Lung (tissue), 12 donors: ENCODE results near the gene EYA4. TPM values are rescaled to one million over a fixed set of nuclear protein-coding genes. Genes with fewer than 3 reads are reported as not detected.

Experiments
- ATAC-seq: fragments of 200-7000 bp; cut with Tn5 transposase; one replicate; pipeline ENCODE4 v1.9.1; 2020; ENCODE audit warnings: moderate number of reproducible peaks; ENCODE audit not compliant: insufficient read depth, low FRiP score
- DNase-seq, 3 donors: peaks; one replicate each; pipeline ENCODE4 v3.0.0-alpha.2; 2013 to 2017
- H3K27ac ChIP-seq, 2 donors: one replicate each; pipeline ENCODE4 v1.5.1; 2013; ENCODE audit warnings: mild to moderate bottlenecking in 2 of 2, moderate library complexity in 2 of 2, control low read depth in 1 of 2, inconsistent platforms in 1 of 2, low read depth in 1 of 2, low read length in 1 of 2
- H3K27me3 ChIP-seq, 3 donors: one replicate each; pipeline ENCODE4 v1.5.1; 2013; ENCODE audit warnings: low read length in 2 of 3; ENCODE audit not compliant: control insufficient read depth in 3 of 3, insufficient read depth in 3 of 3
- H3K36me3 ChIP-seq, 4 donors: one replicate each; pipeline ENCODE4 v1.5.1; 2013; ENCODE audit warnings: low read length in 4 of 4, mild to moderate bottlenecking in 1 of 4, moderate library complexity in 1 of 4; ENCODE audit not compliant: control insufficient read depth in 4 of 4, insufficient read depth in 4 of 4
- H3K4me1 ChIP-seq, 5 donors: one replicate each; pipeline ENCODE4 v1.5.1; 2013; ENCODE audit warnings: low read length in 5 of 5, mild to moderate bottlenecking in 2 of 5, moderate library complexity in 1 of 5; ENCODE audit not compliant: control insufficient read depth in 5 of 5, insufficient read depth in 5 of 5
- H3K4me3 ChIP-seq: one replicate; pipeline ENCODE4 v1.5.1; 2013; ENCODE audit warnings: mild to moderate bottlenecking, control low read depth, moderate library complexity
- H3K9ac ChIP-seq, 2 donors: one replicate each; pipeline ENCODE4 v1.5.1; 2013; ENCODE audit warnings: low read length in 2 of 2, control low read depth in 1 of 2; ENCODE audit not compliant: insufficient read depth in 1 of 2
- H3K9me3 ChIP-seq, 4 donors: one replicate each; pipeline ENCODE4 v1.5.1; 2013; ENCODE audit warnings: low read length in 3 of 4, mild to moderate bottlenecking in 1 of 4, moderate library complexity in 1 of 4; ENCODE audit not compliant: control insufficient read depth in 4 of 4, insufficient read depth in 3 of 4
- CTCF ChIP-seq: IDR thresholded peaks from 2 replicates; pipeline ENCODE4 v1.5.1; 2012; ENCODE audit warnings: mild to moderate bottlenecking; ENCODE audit errors: control extremely low read depth, extremely low read depth
- WGBS, 2 donors: extraction: QIAGEN DNeasy Blood & Tissue Kit; methylation state at CpG; one replicate each; pipeline ENCODE4 v1.1.7; 2013; 5-methylcytosine and 5-hydroxymethylcytosine counted together
- polyA plus RNA-seq, 2 donors: library from polyadenylated mRNA; stranded (reverse); fragments of 200-250 nt; gene quantifications; one replicate each; pipeline ENCODE4 v1.2.1, GENCODE V29; 2013
- total RNA-seq, 2 donors: library from RNA; depleted of rRNA in 1 of 2; stranded (reverse); fragments of >200 nt in 1 of 2; gene quantifications; one replicate each; pipeline ENCODE4 v1.2.1, GENCODE V29; 2014 to 2021
- donor health status: control.
- donor health status: control.
- donor health status: Bipolar disorder and iron deficiency.
- donor health status: healthy.
- donor health status: DM: yes; HTN: yes; CAD: no.

EYA4 gene
- total and polyA plus RNA-seq, 4 donors: 0.49 to 7.4 (median 2.2) TPM

GRCh38 chr6:133377219-133377618 lies 136.1 kb downstream of the EYA4 start:
- ATAC-seq: no peak
- Histone ChIP-seq H3K4me3 (no peak overlapping the region), H3K27ac (no peak overlapping the region), H3K27me3 (no peaks in the 10 kb centered on the region), H3K9me3 (no peaks in the 10 kb centered on the region), H3K36me3 (no peaks in the 10 kb centered on the region), H3K4me1 (peaks cover 0 to 2% (median 0%) of the 10 kb centered on the region in 5 donors), H3K9ac (no peak overlapping the region)
- no peak for DNase-seq
- no peak for TF ChIP-seq CTCF
- 50 to 60% methylated on average over 6 of the region's 6 CpGs for WGBS, 2 donors

- DNase-seq: no peak
- H3K9ac ChIP-seq: no peak overlapping the region
- H3K9me3 ChIP-seq: no peaks in the 10 kb centered on the region
- peaks cover 0 to 2% (median 0%) of the 10 kb centered on the region in 5 donors for H3K4me1 ChIP-seq
- WGBS, 2 donors: 81 to 86% methylated on average over 1 of the region's 1 CpG
- H3K36me3 ChIP-seq: no peaks in the 10 kb centered on the region
- H3K27ac ChIP-seq: no peak overlapping the region
- no peaks in the 10 kb centered on the region for H3K27me3 ChIP-seq
- no peak for ATAC-seq
- H3K4me3 ChIP-seq: no peak overlapping the region
- TF ChIP-seq CTCF: no peak
These were observed 138.9 kb downstream of the EYA4 start for GRCh38 chr6:133380047-133380446.

- DNase-seq: no peak
- Histone ChIP-seq H3K9ac (no peak overlapping the region), H3K4me3 (no peak overlapping the region), H3K9me3 (no peaks in the 10 kb centered on the region), H3K27ac (no peak overlapping the region), H3K4me1 (peaks cover 0 to 2% (median 0%) of the 10 kb centered on the region in 5 donors), H3K36me3 (no peaks in the 10 kb centered on the region), H3K27me3 (no peaks in the 10 kb centered on the region)
- ATAC-seq: no peak
- WGBS, 2 donors: 66 to 74% methylated on average over 3 of the region's 3 CpGs
- no peak for TF ChIP-seq CTCF
These were observed 139.6 kb downstream of the EYA4 start for GRCh38 chr6:133380723-133381122.

- WGBS, 2 donors: 79 to 88% methylated on average over 6 of the region's 6 CpGs
These were observed 147.6 kb downstream of the EYA4 start for GRCh38 chr6:133388731-133389130.

More at GRCh38 chr6:133388731-133389130, 147.6 kb downstream of the EYA4 start:
- H3K4me1 ChIP-seq: peaks cover 0 to 8% (median 0%) of the 10 kb centered on the region in 5 donors
- H3K36me3 ChIP-seq: no peaks in the 10 kb centered on the region
- DNase-seq (no peak), ATAC-seq (no peak)
- H3K9ac ChIP-seq: no peak overlapping the region
- H3K27me3 ChIP-seq: no peaks in the 10 kb centered on the region
- no peak for TF ChIP-seq CTCF
- H3K4me3 ChIP-seq: no peak overlapping the region
- H3K9me3 ChIP-seq: no peaks in the 10 kb centered on the region
- no peak overlapping the region for H3K27ac ChIP-seq
